H9 (cell line): ENCODE measurements around the gene ADAMTS17. TPM values are rescaled to one million over a fixed set of nuclear protein-coding genes. Genes with fewer than 3 reads are reported as not detected.
A peak's percentile ranks its signal among the peaks of the same experiment; 100 is the strongest.

Experiments
- DNase-seq: peaks from one replicate; pipeline ENCODE4 v3.0.0-alpha.2; 2017
- H2AFZ ChIP-seq: one replicate; pipeline ENCODE4 v1.6.1; 2013; ENCODE audit warnings: mild to moderate bottlenecking, low read length, control low read depth, moderate library complexity
- H2AK5ac ChIP-seq: 2 replicates; pipeline ENCODE4 v1.6.1; 2013; ENCODE audit warnings: low read length, control low read depth, mixed read lengths; ENCODE audit not compliant: insufficient read length
- H2BK120ac ChIP-seq: one replicate; pipeline ENCODE4 v1.6.1; 2013; ENCODE audit warnings: low read depth, mild to moderate bottlenecking, low read length, control low read depth, inconsistent platforms; ENCODE audit not compliant: poor library complexity, severe bottlenecking
- H2BK12ac ChIP-seq: 2 replicates; pipeline ENCODE4 v1.6.1; 2013; ENCODE audit warnings: low read length, control low read depth, mixed read lengths, low read depth; ENCODE audit not compliant: insufficient read length
- H2BK15ac ChIP-seq: 2 replicates; pipeline ENCODE4 v1.6.1; 2013; ENCODE audit warnings: low read depth, low read length, control low read depth
- H2BK20ac ChIP-seq: one replicate; pipeline ENCODE4 v1.6.1; 2013; ENCODE audit warnings: low read depth, mild to moderate bottlenecking, low read length, control low read depth, inconsistent platforms; ENCODE audit not compliant: poor library complexity, severe bottlenecking
- H2BK5ac ChIP-seq: 2 replicates; pipeline ENCODE4 v1.6.1; 2013; ENCODE audit warnings: low read length, control low read depth, mixed read lengths; ENCODE audit not compliant: insufficient read length
- H3K14ac ChIP-seq: 2 replicates; pipeline ENCODE4 v1.6.1; 2013; ENCODE audit warnings: low read length, control low read depth; ENCODE audit not compliant: insufficient read depth
- H3K18ac ChIP-seq: 2 replicates; pipeline ENCODE4 v1.6.1; 2013; ENCODE audit warnings: low read depth, mild to moderate bottlenecking, mixed read lengths, low read length, control low read depth; ENCODE audit not compliant: insufficient read length
- H3K23ac ChIP-seq: 2 replicates; pipeline ENCODE4 v1.6.1; 2013; ENCODE audit warnings: low read length, control low read depth, mixed read lengths, low read depth; ENCODE audit not compliant: insufficient read length
- H3K23me2 ChIP-seq: 2 replicates; pipeline ENCODE4 v1.6.1; 2013; ENCODE audit warnings: low read depth, mild to moderate bottlenecking, mixed read lengths, low read length, control low read depth; ENCODE audit not compliant: insufficient read length, poor library complexity, severe bottlenecking
- H3K27ac ChIP-seq: 2 replicates; pipeline ENCODE4 v1.5.1; 2013; ENCODE audit warnings: low read length, control low read depth, mixed read lengths, low read depth; ENCODE audit not compliant: insufficient read length
- H3K27me3 ChIP-seq: 2 replicates; pipeline ENCODE4 v1.6.1; 2013; ENCODE audit warnings: low read length, control low read depth, inconsistent platforms; ENCODE audit not compliant: insufficient read depth
- H3K4ac ChIP-seq: 2 replicates; pipeline ENCODE4 v1.6.1; 2013; ENCODE audit warnings: low read depth, mild to moderate bottlenecking, control low read depth, inconsistent platforms, low read length, moderate library complexity
- H3K4me1 ChIP-seq: 2 replicates; pipeline ENCODE4 v1.6.1; 2013; ENCODE audit warnings: low read length, control low read depth, inconsistent platforms; ENCODE audit not compliant: insufficient read depth
- H3K4me2 ChIP-seq: 2 replicates; pipeline ENCODE4 v1.6.1; 2013; ENCODE audit warnings: low read length, control low read depth, mixed read lengths; ENCODE audit not compliant: insufficient read length, insufficient read depth
- H3K56ac ChIP-seq: 2 replicates; pipeline ENCODE4 v1.6.1; 2013; ENCODE audit warnings: low read depth, mild to moderate bottlenecking, mixed read lengths, low read length, control low read depth; ENCODE audit not compliant: insufficient read length
- H3K79me1 ChIP-seq: 2 replicates; pipeline ENCODE4 v1.6.1; 2013; ENCODE audit warnings: low read depth, mild to moderate bottlenecking, moderate library complexity, low read length, control low read depth, inconsistent platforms; ENCODE audit not compliant: insufficient read depth, poor library complexity, severe bottlenecking
- H3K79me2 ChIP-seq: 2 replicates; pipeline ENCODE4 v1.6.1; 2013; ENCODE audit warnings: low read length, control low read depth, inconsistent platforms; ENCODE audit not compliant: insufficient read depth
- H3K9ac ChIP-seq: 2 replicates; pipeline ENCODE4 v1.6.1; 2013; ENCODE audit warnings: low read length, control low read depth, mixed read lengths; ENCODE audit not compliant: insufficient read length; ENCODE audit errors: extremely low read depth
- H3K9me3 ChIP-seq: one replicate; pipeline ENCODE4 v1.6.1; 2013; ENCODE audit warnings: low read depth, low read length, inconsistent platforms; ENCODE audit not compliant: control insufficient read depth
- H3T11ph ChIP-seq: one replicate; pipeline ENCODE4 v1.6.1; 2013; ENCODE audit warnings: mild to moderate bottlenecking, low read length, control low read depth, inconsistent platforms
- H4K20me1 ChIP-seq: one replicate; pipeline ENCODE4 v1.6.1; 2013; ENCODE audit not compliant: control insufficient read depth, insufficient read length, insufficient read depth
- H4K5ac ChIP-seq: 2 replicates; pipeline ENCODE4 v1.6.1; 2013; ENCODE audit warnings: low read depth, mild to moderate bottlenecking, mixed read lengths, low read length, control low read depth; ENCODE audit not compliant: insufficient read length
- H4K8ac ChIP-seq: replicated peaks from 2 replicates; pipeline ENCODE4 v1.6.1; 2013; ENCODE audit warnings: low read length, control low read depth, mixed read lengths, low read depth; ENCODE audit not compliant: insufficient read length
- H4K91ac ChIP-seq: 2 replicates; pipeline ENCODE4 v1.6.1; 2013; ENCODE audit warnings: low read depth, mild to moderate bottlenecking, moderate library complexity, mixed read lengths, low read length, control low read depth; ENCODE audit not compliant: insufficient read length
- H3K27ac Mint-ChIP-seq, 3 experiments: 2 replicates in 2 of 3; 3 replicates in 1 of 3; pipeline ENCODE4 v1.8.0; 2020 to 2021; ENCODE audit warnings: mixed read lengths in 3 of 3, mild to moderate bottlenecking in 1 of 3, moderate library complexity in 1 of 3
- H3K27me3 Mint-ChIP-seq: 2 replicates; pipeline ENCODE4 v1.8.0; 2021; ENCODE audit warnings: low read depth, mild to moderate bottlenecking, moderate library complexity, mixed read lengths
- H3K36me3 Mint-ChIP-seq, 3 experiments: 2 replicates in 2 of 3; 3 replicates in 1 of 3; pipeline ENCODE4 v1.8.0; 2020 to 2021; ENCODE audit warnings: low read depth in 3 of 3, mixed read lengths in 3 of 3; ENCODE audit not compliant: insufficient read depth in 1 of 3
- H3K4me1 Mint-ChIP-seq, 2 experiments: 2 replicates each; pipeline ENCODE4 v1.8.0; 2020; ENCODE audit warnings: mixed read lengths in 2 of 2
- H3K4me3 Mint-ChIP-seq, 2 experiments: 2 replicates in 1 of 2; 3 replicates in 1 of 2; pipeline ENCODE4 v1.8.0; 2020 to 2021; ENCODE audit warnings: mild to moderate bottlenecking in 2 of 2, mixed read lengths in 2 of 2, moderate library complexity in 1 of 2
- H3K9me3 Mint-ChIP-seq, 2 experiments: 2 replicates in 1 of 2; 3 replicates in 1 of 2; pipeline ENCODE4 v1.8.0; 2020; ENCODE audit warnings: mild to moderate bottlenecking in 2 of 2, mixed read lengths in 2 of 2, moderate library complexity in 1 of 2
- WGBS: extraction: QIAGEN DNeasy Blood & Tissue Kit; methylation state at CpG from one replicate; pipeline ENCODE4 v1.1.7; 2013; ENCODE audit warnings: missing lambda C conversion rate, low lambda C conversion rate, mixed read lengths; ENCODE audit not compliant: insufficient read length; ENCODE audit errors: extremely low coverage; 5-methylcytosine and 5-hydroxymethylcytosine counted together
- total RNA-seq: library from RNA; stranded (reverse); gene quantifications from 2 replicates; pipeline ENCODE4 v1.2.1, GENCODE V29; 2021
- TF ChIP-seq, protein P1 (sequence below): fragments of 200-600 bp; sonication (generic); conservative IDR thresholded peaks from 3 replicates; pipeline ENCODE4 v1.8.0; 2021; ENCODE audit warnings: antibody characterized with exemption, mild to moderate bottlenecking

ADAMTS17 gene
- total RNA-seq, 1 experiment from 2014 or later: 2.9 TPM

DNA sequence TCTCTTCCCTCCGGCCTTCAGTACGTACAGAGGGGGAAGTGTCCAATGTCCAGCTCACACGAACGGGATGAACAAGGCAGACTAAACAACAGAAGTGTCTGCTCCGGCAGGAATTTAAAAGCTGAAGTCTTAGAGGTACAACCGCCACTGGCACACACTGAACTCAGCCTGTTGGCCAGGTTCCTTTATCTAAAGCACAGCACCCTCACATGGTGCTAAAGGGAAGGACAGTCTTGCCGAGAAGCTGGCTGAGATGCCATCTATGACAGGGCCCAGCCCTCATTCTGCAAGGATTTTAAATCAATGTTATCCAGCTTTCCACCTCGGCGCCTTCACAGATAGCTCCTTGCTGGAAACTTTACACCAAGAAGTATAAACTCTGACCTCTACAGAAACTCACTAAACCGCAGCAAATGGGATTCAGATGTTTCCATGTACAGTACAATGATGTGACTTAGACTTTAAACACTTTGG is 2.8 kb downstream of the ADAMTS17 start:
- Histone ChIP-seq H3K9me3 (no peaks in the 10 kb centered on the region), H3K4me1 (0 out of 2 replicates have a peak, but pooled peaks cover 2% of the 10 kb centered on the region), H3K4ac (no peak overlapping the region), H2BK120ac (no peak overlapping the region), H2AK5ac (no peak overlapping the region), H3K9ac (no peak overlapping the region), H3K27me3 (peaks cover 14% of the 10 kb centered on the region; the same call in 1 of the 2 replicates), H2BK12ac (no peak overlapping the region), H3K23ac (peak overlapping the region; percentile 19), H3K56ac (no peak overlapping the region), H4K5ac (no peak overlapping the region), H3K18ac (no peak overlapping the region), H2BK20ac (no peak overlapping the region), H2BK15ac (no peak overlapping the region), H4K8ac (no peak overlapping the region), H4K20me1 (peaks cover 6% of the 10 kb centered on the region), H4K91ac (no peak overlapping the region), H2AFZ (no peak overlapping the region), H3K23me2 (no peaks in the 10 kb centered on the region), H3K27ac (no peak overlapping the region), H3K79me2 (no peaks in the 10 kb centered on the region), H3K4me2 (peak overlapping the region; percentile 12), H3T11ph (no peak overlapping the region), H2BK5ac (no peak overlapping the region), H3K79me1 (no peaks in the 10 kb centered on the region), H3K14ac (no peak overlapping the region)
- Mint-ChIP-seq H3K4me1 (peaks cover 26 to 30% of the 10 kb centered on the region in 2 experiments), H3K9me3 (peaks cover 0 to 2% of the 10 kb centered on the region in 2 experiments; a peak in 1 of 5 replicates), H3K27ac (no peak overlapping the region), H3K4me3 (no peak overlapping the region; a peak in 1 of 5 replicates), H3K27me3 (peaks cover 53% of the 10 kb centered on the region), H3K36me3 (no peaks in the 10 kb centered on the region)
- peak; percentile 78 for DNase-seq
- TF ChIP-seq, protein P1, sequence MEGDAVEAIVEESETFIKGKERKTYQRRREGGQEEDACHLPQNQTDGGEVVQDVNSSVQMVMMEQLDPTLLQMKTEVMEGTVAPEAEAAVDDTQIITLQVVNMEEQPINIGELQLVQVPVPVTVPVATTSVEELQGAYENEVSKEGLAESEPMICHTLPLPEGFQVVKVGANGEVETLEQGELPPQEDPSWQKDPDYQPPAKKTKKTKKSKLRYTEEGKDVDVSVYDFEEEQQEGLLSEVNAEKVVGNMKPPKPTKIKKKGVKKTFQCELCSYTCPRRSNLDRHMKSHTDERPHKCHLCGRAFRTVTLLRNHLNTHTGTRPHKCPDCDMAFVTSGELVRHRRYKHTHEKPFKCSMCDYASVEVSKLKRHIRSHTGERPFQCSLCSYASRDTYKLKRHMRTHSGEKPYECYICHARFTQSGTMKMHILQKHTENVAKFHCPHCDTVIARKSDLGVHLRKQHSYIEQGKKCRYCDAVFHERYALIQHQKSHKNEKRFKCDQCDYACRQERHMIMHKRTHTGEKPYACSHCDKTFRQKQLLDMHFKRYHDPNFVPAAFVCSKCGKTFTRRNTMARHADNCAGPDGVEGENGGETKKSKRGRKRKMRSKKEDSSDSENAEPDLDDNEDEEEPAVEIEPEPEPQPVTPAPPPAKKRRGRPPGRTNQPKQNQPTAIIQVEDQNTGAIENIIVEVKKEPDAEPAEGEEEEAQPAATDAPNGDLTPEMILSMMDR: peak; percentile 84
- WGBS: no CpG with 5 or more reads among the region's 10 CpGs
